ENCODE data around the gene TUBG2.

- TF ChIP-seq EZH2 (IDR thresholded peaks at IDR 0.05; ENCODE audit: borderline replicate concordance, low read depth, low read length, severe bottlenecking) (no peak), CTCF (IDR thresholded peaks at IDR 0.05; ENCODE audit: borderline replicate concordance, extremely low read depth, low read length, poor library complexity, severe bottlenecking) (no peak)
Measured at GRCh38 chr17:42695500-42695899, 36.4 kb downstream of the TUBG2 start.

All from DND-41 (cell line).